ENCODE data around the gene MACROD2. TPM values are rescaled to one million over a fixed set of nuclear protein-coding genes. Genes with fewer than 3 reads are reported as not detected.
A peak's percentile ranks its signal among the peaks of the same experiment; 100 is the strongest.

Gene MACROD2
- total RNA-seq, 1 donor from 2014 or later = 6.4 TPM

- TF ChIP-seq CTCF (conservative IDR thresholded peaks at IDR 0.05) = no peak
- no peak for DNase-seq (ENCODE audit: low read depth, low spot score)
- no peaks in the 10 kb centered on the region for H3K36me3 Mint-ChIP-seq (ENCODE audit: low read depth)
- no peaks in the 10 kb centered on the region for H3K4me1 Mint-ChIP-seq
- peaks cover 3% of the 10 kb centered on the region for H3K9me3 Mint-ChIP-seq
- H3K27me3 Mint-ChIP-seq (ENCODE audit: low read depth) = no peaks in the 10 kb centered on the region
- H3K4me3 Mint-ChIP-seq = no peak overlapping the region
- no peak overlapping the region for H3K27ac Mint-ChIP-seq (ENCODE audit: unreplicated experiment)
Measured at GRCh38 chr20:15475483-15475882, 1480.2 kb downstream of the MACROD2 start.

- Mint-ChIP-seq H3K27ac (ENCODE audit: unreplicated experiment) (no peak overlapping the region), H3K4me3 (no peak overlapping the region), H3K9me3 (peaks cover 3% of the 10 kb centered on the region), H3K27me3 (ENCODE audit: low read depth) (no peaks in the 10 kb centered on the region), H3K36me3 (ENCODE audit: low read depth) (no peaks in the 10 kb centered on the region), H3K4me1 (no peaks in the 10 kb centered on the region)
- DNase-seq (ENCODE audit: low read depth, low spot score) = no peak
- TF ChIP-seq CTCF (conservative IDR thresholded peaks at IDR 0.05) = no peak
Measured at GRCh38 chr20:15476186-15476585, 1480.9 kb downstream of the MACROD2 start.

- H3K4me1 Mint-ChIP-seq = no peaks in the 10 kb centered on the region
- H3K36me3 Mint-ChIP-seq (ENCODE audit: low read depth) = no peaks in the 10 kb centered on the region
- DNase-seq (ENCODE audit: low read depth, low spot score) = no peak
- no peak for TF ChIP-seq CTCF (conservative IDR thresholded peaks at IDR 0.05)
- H3K27ac Mint-ChIP-seq (ENCODE audit: unreplicated experiment) = no peak overlapping the region
- no peak overlapping the region for H3K4me3 Mint-ChIP-seq
- no peaks in the 10 kb centered on the region for H3K27me3 Mint-ChIP-seq (ENCODE audit: low read depth)
- H3K9me3 Mint-ChIP-seq = peaks cover 3% of the 10 kb centered on the region
Measured at GRCh38 chr20:15476781-15477180, 1481.5 kb downstream of the MACROD2 start.

- no peak for DNase-seq (ENCODE audit: low read depth, low spot score)
- Mint-ChIP-seq H3K4me1 (no peaks in the 10 kb centered on the region), H3K36me3 (ENCODE audit: low read depth) (no peaks in the 10 kb centered on the region), H3K4me3 (no peak overlapping the region), H3K27ac (ENCODE audit: unreplicated experiment) (no peak overlapping the region), H3K9me3 (peaks cover 5% of the 10 kb centered on the region), H3K27me3 (ENCODE audit: low read depth) (no peaks in the 10 kb centered on the region)
- TF ChIP-seq CTCF (conservative IDR thresholded peaks at IDR 0.05) = peak; percentile 29
Measured at GRCh38 chr20:15482525-15482924, 1487.2 kb downstream of the MACROD2 start.

GRCh38 chr20:15485519-15485918 is 1490.2 kb downstream of the MACROD2 start:
- no peak for DNase-seq (ENCODE audit: low read depth, low spot score)
- Mint-ChIP-seq H3K9me3 (peaks cover 3% of the 10 kb centered on the region), H3K27ac (ENCODE audit: unreplicated experiment) (no peak overlapping the region), H3K4me1 (no peaks in the 10 kb centered on the region), H3K36me3 (ENCODE audit: low read depth) (no peaks in the 10 kb centered on the region), H3K27me3 (ENCODE audit: low read depth) (no peaks in the 10 kb centered on the region), H3K4me3 (no peak overlapping the region)
- TF ChIP-seq CTCF (conservative IDR thresholded peaks at IDR 0.05) = no peak

- Mint-ChIP-seq H3K27ac (ENCODE audit: unreplicated experiment) (no peak overlapping the region), H3K36me3 (ENCODE audit: low read depth) (no peaks in the 10 kb centered on the region), H3K4me1 (no peaks in the 10 kb centered on the region), H3K27me3 (ENCODE audit: low read depth) (no peaks in the 10 kb centered on the region), H3K9me3 (peaks cover 3% of the 10 kb centered on the region), H3K4me3 (no peak overlapping the region)
- TF ChIP-seq CTCF (conservative IDR thresholded peaks at IDR 0.05) = no peak
- no peak for DNase-seq (ENCODE audit: low read depth, low spot score)
Measured at GRCh38 chr20:15487030-15487429, 1491.7 kb downstream of the MACROD2 start.

All from neural crest cell (in vitro differentiated cells).